ENCODE results near the gene MRPL27.

The MRPL27 gene

GRCh38 chr17:50382931-50383330, 9.9 kb upstream of the MRPL27 start:
- no peak for DNase-seq

DNA sequence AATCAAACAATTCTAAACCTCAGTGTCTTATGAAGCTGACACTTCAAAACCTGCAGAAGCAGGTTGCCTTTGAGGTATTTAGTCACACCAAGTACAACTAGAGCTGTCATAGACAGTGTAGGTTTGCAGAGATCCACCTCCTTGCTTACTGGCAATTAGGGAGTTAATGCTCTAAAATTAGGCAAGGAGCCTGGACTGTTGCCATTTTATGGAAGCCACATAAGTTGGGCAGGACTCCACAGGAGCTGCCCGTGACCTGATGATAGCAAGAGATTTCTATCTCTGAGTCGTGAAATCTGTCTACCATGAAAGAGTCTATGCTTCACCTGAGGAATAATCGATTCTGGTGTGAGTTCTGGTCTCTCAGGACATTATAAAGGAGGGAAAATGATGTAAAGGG, 8.9 kb upstream of the MRPL27 start:
- no peak for DNase-seq

GRCh38 chr17:50381260-50381815, 8.4 kb upstream of the MRPL27 start:
- DNase-seq = no peak

- no peak for DNase-seq
Observed at GRCh38 chr17:50380369-50381259, 7.6 kb upstream of the MRPL27 start.

- DNase-seq = no peak
Observed at GRCh38 chr17:50379351-50380132, 6.6 kb upstream of the MRPL27 start.

- DNase-seq = no peak
Observed at GRCh38 chr17:50375858-50376538, 3.0 kb upstream of the MRPL27 start.

GRCh38 chr17:50373705-50374104, 721 bp upstream of the MRPL27 start:
- no peak for DNase-seq

DNA sequence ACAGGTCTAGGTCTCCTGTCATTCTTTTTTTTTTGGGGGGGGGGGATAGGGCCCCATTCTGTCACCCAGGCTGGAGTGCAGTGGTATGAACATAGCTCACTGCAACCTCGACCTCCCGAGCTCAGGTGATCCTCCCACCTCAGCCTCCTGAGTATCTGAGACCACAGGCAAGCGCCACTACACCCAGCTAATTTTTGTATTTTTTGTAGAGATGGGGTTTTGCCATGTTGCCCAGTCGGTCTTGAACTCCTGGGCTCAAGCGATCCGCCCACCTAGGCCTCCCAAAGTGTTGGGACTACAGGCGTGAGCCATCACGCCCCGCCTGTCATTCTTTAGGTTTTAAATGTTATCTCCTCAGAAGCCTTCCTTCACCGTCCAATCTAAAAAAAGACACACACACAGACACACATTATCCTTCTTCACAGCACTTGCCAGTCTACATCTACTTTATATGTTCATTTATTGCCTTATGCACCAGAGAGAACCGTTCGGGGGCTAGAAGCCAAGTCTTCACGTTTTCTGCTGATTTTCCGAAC, 694 bp downstream of the MRPL27 start:
- DNase-seq = no peak

GRCh38 chr17:50371526-50371925, 1.5 kb downstream of the MRPL27 start:
- DNase-seq = no peak

GRCh38 chr17:50370052-50370451, 2.9 kb downstream of the MRPL27 start:
- no peak for DNase-seq

DNA sequence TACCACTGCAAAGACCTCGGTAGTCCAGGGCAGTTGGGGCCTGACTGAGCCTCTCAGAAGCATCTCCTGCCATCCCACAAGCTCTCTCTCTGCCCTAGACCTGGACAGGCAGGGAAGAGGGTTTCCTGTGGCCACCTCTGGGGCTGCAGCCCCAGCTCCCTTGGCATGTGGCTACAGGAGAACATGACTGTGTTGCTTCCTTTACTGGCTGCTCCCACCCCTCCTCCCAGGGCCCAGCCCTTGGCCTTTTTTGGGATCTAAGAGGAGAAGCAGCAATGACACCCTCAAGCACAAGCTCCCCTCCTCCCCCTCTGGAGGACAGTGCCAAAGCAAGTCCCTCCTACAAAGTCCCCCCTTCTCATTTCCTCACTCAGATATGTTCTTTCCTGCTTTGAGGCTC, 5.6 kb downstream of the MRPL27 start:
- no peak for DNase-seq

DNA sequence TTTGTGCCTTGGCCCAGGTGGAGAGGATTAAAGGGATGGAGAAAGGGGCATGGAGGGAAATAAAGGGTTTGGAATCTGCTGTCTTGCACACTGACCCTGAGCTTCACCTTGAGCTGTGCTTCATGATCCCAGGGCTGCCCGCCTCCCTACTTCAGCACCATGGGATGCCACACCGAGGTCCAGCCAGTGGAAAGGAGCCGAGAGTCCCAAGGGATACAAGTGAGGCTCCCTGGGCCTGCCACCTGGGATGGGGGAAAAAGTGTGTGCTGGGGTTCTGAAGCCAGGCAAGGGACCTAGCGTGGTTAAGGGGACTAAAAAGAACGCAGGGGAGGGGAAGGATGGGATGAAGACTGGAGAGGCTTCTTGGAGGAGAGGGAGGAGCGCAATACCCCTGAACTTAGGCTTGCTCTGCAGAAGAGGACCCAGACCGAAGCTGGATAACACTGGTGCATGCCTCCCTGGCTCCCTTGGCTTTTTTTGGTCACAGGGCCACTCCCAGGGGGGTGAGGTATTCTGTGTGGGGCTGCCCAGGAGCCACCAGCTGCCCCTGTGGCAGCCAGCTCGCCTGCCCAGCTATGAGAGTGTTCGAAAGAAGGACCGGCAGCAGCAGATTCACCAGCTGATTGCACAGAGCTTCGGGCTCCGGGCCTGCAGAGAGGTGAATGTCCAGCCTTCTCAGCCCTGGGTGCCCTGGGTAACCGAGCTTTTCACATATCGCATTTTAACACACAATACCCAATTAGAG, 7.2 kb downstream of the MRPL27 start:
- DNase-seq = no peak

GRCh38 chr17:50365165-50365564, 7.8 kb downstream of the MRPL27 start:
- DNase-seq = no peak

GRCh38 chr17:50364715-50365114, 8.3 kb downstream of the MRPL27 start:
- no peak for DNase-seq

DNA sequence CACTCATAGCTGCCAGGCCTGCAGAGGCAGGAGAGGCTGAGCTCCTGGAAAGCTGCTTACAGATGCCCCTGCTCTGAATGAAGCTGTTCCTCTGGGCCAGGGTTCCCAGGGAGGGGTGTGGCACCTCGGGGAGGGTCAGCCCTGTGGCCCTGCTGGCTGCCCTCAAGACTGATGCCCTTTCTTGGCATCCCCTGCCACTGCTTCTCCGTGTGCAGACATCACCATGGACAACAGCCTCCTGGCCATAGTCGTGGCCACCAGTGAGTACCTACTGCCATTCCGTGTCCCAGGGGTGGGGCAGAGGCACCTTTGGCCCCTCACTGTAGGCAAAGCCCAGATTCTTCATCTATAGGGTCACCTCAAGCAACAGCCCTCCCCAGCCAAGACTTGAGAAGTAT, 8.9 kb downstream of the MRPL27 start:
- DNase-seq = no peak

DNA sequence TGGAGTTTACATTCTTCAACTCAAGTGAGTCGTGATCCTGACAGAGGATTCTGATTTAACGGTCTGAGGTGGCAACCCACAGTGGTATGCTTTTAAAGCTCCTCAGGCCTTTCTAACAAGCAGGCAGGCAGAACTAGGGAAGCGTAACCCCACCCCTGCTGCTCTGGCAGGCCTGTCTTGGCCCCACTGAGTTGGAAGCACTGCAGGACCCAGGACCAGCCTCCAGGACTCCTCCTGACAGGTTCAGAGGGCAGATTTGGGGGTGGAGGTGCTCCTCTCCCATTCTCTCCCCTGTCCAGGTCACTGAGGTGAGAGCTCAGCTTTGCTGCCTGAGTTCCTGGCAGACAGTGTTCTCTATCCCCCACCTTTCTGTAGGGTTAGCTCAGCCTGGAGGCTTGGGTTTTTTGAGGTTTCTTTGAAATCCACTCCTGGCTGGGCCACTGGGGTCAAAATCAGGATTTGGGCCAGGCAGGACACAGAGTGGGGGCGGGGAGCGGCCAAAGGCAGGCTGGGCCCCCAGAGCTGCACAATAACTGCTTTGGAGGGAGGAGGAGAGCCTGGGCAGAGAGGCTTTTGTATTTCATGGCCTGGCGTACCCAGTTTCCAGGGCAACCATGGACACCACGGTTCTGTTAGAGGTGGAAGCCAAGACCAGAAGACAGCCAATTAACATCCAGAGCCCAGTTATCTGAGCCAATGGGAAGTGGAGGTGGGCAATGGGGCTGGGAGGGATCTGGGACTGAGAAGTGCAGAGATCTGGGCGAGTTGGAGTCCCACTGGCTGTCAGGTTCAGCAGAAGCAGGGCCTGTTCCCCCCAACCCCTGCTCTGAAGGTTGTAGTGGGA, 9.5 kb downstream of the MRPL27 start:
- DNase-seq = no peak

DNA sequence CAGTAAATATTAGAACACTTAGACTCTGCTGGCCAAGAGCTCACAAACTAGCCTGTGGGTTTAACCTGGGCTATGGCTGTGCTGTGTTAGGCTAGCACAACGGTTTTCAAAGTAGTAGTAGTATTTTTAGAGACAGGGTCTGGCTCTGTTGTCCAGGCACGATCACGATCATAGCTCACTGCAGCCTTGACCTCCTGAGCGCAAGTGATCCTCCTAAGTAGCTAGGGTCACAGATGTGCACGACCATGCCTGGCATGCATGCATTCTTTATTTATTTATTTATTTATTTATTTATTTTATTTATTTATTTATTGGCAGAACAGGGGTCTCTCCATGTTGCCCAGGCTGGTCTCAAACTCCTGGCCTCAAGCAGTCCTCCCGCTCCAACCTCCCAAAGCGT, 10.3 kb downstream of the MRPL27 start:
- DNase-seq = no peak

DNA sequence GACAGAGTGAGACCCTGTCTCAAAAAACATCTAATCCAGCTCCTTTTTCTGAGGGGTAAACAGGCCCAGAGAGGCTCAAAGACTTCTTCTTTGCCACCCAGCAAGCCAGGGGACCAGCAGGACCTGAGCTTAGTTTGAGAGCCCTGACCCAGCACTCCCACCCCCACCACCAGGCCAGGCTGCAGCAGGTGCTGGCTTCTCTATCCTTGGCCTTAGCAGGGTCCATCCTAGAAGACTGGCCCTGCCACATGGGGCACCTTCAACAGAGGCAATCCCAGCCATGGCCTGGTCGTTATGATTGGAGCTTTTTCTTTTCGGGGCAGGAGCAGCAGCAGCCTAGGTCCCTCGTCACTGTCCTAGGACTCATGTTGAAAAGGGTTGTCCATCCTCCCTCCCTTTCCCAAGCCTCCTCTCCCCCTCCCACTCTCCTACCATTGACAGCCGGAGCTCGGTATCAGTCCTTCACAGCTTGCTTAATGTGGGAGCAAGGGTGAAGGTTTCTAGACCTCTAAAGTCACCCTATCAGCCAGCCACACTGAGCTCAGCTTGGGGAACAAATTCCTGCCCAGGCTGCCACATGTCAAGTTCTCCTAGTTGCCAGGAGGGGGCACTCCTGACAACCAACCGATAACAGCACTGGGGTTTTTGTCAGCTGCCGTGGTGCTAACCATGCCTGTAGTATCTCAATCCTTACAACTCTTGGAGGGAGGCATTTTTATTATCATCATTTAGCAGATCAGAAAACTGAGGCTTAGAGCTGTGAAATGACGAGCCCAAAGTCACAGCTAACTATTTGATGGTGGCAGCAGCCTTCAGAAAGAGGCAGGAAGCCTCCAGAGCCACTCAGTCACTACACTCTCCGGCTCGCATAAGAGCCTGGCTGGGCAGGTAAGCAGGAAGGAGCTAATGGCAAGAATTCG, 11.2 kb downstream of the MRPL27 start:
- DNase-seq = no peak

GRCh38 chr17:50360486-50361115, 12.4 kb downstream of the MRPL27 start:
- no peak for DNase-seq

Data from DMS79 treated with DMSO at 0.1 percent for 48 hours (cell line).